ENCODE results near the gene PRKN.
A peak's percentile ranks its signal among the peaks of the same experiment; 100 is the strongest.

PRKN gene

GRCh38 chr6:161761966-161762365 lies 965.6 kb downstream of the PRKN start:
- H3K27ac ChIP-seq: no peak overlapping the region
- TF ChIP-seq ZFX (IDR thresholded peaks at IDR 0.05): no peak
- TF ChIP-seq, protein P1, sequence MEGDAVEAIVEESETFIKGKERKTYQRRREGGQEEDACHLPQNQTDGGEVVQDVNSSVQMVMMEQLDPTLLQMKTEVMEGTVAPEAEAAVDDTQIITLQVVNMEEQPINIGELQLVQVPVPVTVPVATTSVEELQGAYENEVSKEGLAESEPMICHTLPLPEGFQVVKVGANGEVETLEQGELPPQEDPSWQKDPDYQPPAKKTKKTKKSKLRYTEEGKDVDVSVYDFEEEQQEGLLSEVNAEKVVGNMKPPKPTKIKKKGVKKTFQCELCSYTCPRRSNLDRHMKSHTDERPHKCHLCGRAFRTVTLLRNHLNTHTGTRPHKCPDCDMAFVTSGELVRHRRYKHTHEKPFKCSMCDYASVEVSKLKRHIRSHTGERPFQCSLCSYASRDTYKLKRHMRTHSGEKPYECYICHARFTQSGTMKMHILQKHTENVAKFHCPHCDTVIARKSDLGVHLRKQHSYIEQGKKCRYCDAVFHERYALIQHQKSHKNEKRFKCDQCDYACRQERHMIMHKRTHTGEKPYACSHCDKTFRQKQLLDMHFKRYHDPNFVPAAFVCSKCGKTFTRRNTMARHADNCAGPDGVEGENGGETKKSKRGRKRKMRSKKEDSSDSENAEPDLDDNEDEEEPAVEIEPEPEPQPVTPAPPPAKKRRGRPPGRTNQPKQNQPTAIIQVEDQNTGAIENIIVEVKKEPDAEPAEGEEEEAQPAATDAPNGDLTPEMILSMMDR (conservative IDR thresholded peaks at IDR 0.05): no peak

GRCh38 chr6:161755080-161755479 lies 972.5 kb downstream of the PRKN start:
- TF ChIP-seq ZFX (IDR thresholded peaks at IDR 0.05): no peak
- TF ChIP-seq, protein P1 (conservative IDR thresholded peaks at IDR 0.05): no peak

DNA sequence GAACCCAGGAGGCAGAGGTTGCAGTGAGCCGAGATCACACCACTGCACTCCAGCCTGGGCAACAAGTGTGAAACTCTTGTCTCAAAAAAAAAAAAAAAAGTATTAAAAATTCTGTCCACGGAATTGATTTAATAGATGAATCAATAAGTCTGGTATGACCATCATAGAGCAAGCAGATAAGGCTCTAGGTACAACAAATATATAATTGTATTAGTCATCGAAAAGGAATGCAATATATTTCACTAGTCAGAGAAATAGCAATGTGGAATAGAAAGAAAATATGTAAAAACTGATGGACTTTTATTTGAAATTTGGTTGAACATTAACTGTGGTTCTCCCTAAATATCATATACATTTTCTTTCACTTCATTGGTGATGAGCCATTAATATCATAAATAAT lies 976.9 kb downstream of the PRKN start:
- no peak for TF ChIP-seq ZFX (IDR thresholded peaks at IDR 0.05)
- TF ChIP-seq, protein P1 (conservative IDR thresholded peaks at IDR 0.05): no peak
- no peak overlapping the region for H3K27ac ChIP-seq

More at GRCh38 chr6:161755080-161755479, 972.5 kb downstream of the PRKN start:
- no peak overlapping the region for H3K27ac ChIP-seq

DNA sequence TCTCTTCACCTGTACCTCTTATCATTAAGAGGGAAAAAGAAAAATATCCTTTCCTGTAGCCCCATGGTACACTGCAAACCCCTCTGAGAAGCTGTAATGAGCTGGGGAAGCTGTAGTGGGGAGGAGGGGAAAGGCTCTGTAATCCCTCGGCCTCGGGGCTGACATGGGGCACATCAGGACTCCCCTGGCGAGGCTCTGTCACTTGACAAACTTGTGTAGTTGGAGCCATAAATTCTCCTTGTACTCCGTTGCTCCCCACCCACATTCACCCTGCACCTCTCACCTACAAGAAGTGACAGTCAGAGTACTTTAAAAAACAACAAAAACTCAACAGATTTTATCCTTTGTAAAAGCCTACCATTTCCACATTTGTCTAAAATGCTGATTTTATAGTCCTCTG lies 978.0 kb downstream of the PRKN start:
- no peak overlapping the region for H3K27ac ChIP-seq
- TF ChIP-seq, protein P1 (conservative IDR thresholded peaks at IDR 0.05): no peak
- TF ChIP-seq ZFX (IDR thresholded peaks at IDR 0.05): no peak

- TF ChIP-seq ZFX (IDR thresholded peaks at IDR 0.05): no peak
- TF ChIP-seq, protein P1 (conservative IDR thresholded peaks at IDR 0.05): peak; percentile 73
- no peak overlapping the region for H3K27ac ChIP-seq
Measured at GRCh38 chr6:161748535-161749416, 978.8 kb downstream of the PRKN start.

GRCh38 chr6:161747506-161747905 lies 980.1 kb downstream of the PRKN start:
- no peak for TF ChIP-seq ZFX (IDR thresholded peaks at IDR 0.05)
- TF ChIP-seq, protein P1 (conservative IDR thresholded peaks at IDR 0.05): no peak
- H3K27ac ChIP-seq: no peak overlapping the region

- no peak for TF ChIP-seq ZFX (IDR thresholded peaks at IDR 0.05)
- TF ChIP-seq, protein P1 (conservative IDR thresholded peaks at IDR 0.05): no peak
- H3K27ac ChIP-seq: no peak overlapping the region
Measured at GRCh38 chr6:161745594-161746141, 981.9 kb downstream of the PRKN start.

Measured in C4-2B (cell line).